Measurements from ENCODE around the gene KRT72.

The KRT72 gene

DNA sequence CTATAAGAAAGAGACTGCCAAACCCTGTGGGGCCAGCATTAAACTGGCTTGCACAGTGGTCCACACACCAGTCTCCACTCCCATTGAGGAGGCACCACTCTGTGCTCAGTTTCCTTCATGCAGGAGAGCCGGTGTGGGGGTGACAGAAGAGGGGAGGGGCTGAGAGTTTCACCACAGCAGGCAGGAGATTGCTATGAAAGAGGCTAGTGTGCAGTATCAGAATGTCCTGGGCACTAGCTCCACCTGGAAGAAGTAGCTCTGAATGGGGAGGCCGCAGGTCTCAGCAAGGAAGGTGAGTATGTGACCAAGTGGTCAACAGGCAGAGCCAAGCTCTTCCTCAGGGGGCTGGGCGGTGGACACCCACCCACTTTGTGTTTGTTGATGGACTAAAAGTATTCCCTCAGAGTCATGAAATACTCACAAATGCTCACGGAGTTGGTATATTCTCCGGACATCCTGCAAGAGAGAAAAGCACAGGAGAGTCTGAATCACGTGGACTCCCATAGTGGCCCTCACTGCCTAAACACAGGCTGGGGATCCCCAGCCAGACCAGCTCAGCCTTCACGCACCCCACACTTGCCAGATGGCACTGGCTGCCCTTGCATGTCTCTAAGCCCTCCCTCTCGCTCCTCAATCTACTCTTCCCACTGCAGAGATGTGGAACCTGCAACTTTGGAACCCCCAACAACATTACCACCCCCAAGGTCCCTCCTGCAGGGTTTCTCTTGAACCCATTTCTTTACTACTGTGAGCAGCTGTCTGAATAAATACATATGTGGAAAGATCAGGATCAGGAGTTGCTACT lies 7.8 kb upstream of the KRT72 start:
- TF ChIP-seq, protein P1, sequence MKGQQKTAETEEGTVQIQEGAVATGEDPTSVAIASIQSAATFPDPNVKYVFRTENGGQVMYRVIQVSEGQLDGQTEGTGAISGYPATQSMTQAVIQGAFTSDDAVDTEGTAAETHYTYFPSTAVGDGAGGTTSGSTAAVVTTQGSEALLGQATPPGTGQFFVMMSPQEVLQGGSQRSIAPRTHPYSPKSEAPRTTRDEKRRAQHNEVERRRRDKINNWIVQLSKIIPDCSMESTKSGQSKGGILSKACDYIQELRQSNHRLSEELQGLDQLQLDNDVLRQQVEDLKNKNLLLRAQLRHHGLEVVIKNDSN (IDR thresholded peaks at IDR 0.05) = no peak
- no peak for TF ChIP-seq TAF1 (IDR thresholded peaks at IDR 0.05; ENCODE audit: low read depth)

DNA sequence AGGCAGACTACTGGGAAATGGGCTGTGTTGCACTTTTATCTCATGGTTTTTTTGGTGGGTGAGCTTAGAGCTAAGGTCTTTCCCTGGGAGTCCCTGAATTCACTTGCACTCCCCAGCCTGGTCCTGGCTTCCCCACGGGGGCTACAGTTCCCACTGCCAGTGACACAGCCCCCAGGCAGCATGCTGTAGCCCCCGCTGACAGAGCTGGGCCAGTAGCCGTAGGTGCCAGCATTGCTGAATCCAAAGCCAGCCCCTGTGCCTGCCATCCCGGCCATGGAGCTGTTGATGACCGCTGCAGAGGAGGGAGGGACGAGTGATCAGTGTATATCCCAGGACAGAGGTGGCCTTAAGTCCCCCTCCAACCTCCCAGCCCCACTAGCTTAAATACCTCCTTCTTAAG lies 6.9 kb upstream of the KRT72 start:
- TF ChIP-seq, protein P2, sequence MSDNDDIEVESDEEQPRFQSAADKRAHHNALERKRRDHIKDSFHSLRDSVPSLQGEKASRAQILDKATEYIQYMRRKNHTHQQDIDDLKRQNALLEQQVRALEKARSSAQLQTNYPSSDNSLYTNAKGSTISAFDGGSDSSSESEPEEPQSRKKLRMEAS (IDR thresholded peaks at IDR 0.05) = no peak
- no peak for TF ChIP-seq CREB1 (IDR thresholded peaks at IDR 0.05; ENCODE audit: low read depth)
- TF ChIP-seq, protein P3, sequence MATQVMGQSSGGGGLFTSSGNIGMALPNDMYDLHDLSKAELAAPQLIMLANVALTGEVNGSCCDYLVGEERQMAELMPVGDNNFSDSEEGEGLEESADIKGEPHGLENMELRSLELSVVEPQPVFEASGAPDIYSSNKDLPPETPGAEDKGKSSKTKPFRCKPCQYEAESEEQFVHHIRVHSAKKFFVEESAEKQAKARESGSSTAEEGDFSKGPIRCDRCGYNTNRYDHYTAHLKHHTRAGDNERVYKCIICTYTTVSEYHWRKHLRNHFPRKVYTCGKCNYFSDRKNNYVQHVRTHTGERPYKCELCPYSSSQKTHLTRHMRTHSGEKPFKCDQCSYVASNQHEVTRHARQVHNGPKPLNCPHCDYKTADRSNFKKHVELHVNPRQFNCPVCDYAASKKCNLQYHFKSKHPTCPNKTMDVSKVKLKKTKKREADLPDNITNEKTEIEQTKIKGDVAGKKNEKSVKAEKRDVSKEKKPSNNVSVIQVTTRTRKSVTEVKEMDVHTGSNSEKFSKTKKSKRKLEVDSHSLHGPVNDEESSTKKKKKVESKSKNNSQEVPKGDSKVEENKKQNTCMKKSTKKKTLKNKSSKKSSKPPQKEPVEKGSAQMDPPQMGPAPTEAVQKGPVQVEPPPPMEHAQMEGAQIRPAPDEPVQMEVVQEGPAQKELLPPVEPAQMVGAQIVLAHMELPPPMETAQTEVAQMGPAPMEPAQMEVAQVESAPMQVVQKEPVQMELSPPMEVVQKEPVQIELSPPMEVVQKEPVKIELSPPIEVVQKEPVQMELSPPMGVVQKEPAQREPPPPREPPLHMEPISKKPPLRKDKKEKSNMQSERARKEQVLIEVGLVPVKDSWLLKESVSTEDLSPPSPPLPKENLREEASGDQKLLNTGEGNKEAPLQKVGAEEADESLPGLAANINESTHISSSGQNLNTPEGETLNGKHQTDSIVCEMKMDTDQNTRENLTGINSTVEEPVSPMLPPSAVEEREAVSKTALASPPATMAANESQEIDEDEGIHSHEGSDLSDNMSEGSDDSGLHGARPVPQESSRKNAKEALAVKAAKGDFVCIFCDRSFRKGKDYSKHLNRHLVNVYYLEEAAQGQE (IDR thresholded peaks at IDR 0.05; ENCODE audit: low read depth) = no peak
- no peak for TF ChIP-seq TAF1 (IDR thresholded peaks at IDR 0.05; ENCODE audit: low read depth)

DNA sequence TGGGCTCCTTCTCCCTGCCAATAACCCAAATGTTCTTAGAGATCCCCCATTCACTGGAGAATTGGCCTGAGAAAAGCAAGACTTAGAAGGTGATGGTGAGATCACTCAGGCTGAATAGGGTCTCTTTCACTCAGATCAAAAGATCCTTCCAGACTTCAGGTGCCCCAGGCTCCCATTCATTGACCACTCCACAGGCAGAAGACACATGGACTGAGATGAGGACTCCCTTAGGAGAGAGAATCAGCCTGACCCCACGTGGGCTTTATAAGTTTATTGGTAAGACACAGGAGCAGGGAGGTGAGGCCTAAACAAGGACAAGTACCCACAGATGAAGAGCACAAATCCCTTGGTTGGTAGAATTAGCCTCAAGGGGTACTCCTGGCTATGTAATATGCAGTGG lies 6.1 kb upstream of the KRT72 start:
- TF ChIP-seq CREB1 (IDR thresholded peaks at IDR 0.05; ENCODE audit: low read depth) = no peak
- TF ChIP-seq, protein P3 (IDR thresholded peaks at IDR 0.05; ENCODE audit: low read depth) = no peak
- TF ChIP-seq TAF1 (IDR thresholded peaks at IDR 0.05; ENCODE audit: low read depth) = no peak

DNA sequence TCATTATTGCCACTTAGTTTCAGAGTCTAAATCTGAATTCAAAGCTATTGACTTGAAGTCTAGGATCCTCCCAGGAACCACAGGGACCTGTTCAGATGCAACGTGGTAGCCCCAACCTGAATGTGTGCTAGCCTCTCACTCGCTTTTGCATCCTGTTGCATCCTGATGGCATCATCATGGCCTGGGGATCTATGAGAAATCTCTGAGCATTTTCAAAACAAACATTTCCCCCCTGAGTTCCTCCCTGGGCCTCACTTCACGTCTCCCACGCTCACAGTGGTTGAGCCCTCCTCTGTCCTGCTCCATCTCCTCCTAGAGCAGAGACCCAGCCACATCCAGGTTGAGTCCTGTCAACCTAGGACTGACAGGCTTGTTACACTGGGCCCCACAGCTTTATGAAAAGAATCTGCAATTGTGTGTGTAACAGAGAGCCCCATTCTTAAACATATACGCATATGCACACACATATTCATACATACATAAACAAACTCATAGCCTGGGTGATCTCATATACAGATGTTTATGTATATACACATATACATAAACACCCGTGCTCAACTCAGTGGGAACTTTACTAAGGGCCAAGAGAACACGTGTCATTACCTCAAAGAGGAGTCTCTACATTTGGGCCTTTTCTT lies 5.4 kb upstream of the KRT72 start:
- TF ChIP-seq FOXM1 (IDR thresholded peaks at IDR 0.05; ENCODE audit: borderline replicate concordance, low read depth) (no peak), CREB1 (IDR thresholded peaks at IDR 0.05; ENCODE audit: low read depth) (no peak), CEBPB (IDR thresholded peaks at IDR 0.05) (no peak), EP300 (IDR thresholded peaks at IDR 0.05; ENCODE audit: borderline replicate concordance) (no peak), TAF1 (IDR thresholded peaks at IDR 0.05; ENCODE audit: low read depth) (no peak), EGR1 (IDR thresholded peaks at IDR 0.05) (no peak), YY1 (IDR thresholded peaks at IDR 0.05; ENCODE audit: low read depth) (no peak), TCF12 (IDR thresholded peaks at IDR 0.05; ENCODE audit: low read depth) (no peak), RAD21 (IDR thresholded peaks at IDR 0.05; ENCODE audit: low read depth) (no peak), NFIC (IDR thresholded peaks at IDR 0.05) (no peak), TEAD4 (IDR thresholded peaks at IDR 0.05) (no peak), ZBTB7A (IDR thresholded peaks at IDR 0.05; ENCODE audit: low read depth) (no peak)
- TF ChIP-seq, protein P1 (IDR thresholded peaks at IDR 0.05) = no peak
- TF ChIP-seq, protein P3 (IDR thresholded peaks at IDR 0.05; ENCODE audit: low read depth) = no peak
- TF ChIP-seq, protein P2 (IDR thresholded peaks at IDR 0.05) = no peak

DNA sequence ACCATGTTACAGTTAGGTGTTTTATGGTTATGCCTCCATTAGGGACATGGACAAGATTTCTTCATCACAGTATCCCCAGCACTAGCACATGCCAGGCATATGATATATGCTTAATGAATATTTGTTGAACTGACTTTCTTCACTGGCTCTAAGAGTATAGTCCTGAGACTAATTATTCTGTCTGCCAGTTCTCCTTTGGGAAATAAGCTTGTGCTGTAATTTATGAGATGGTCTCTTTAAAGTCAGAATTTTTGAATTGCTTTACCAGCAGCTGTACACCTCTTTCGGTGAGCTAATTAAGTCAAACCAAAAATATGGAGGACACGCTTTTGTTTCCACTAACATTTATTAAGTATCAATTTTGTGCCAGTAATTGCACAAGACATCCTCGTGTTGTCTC lies 4.8 kb upstream of the KRT72 start:
- TF ChIP-seq EGR1 (IDR thresholded peaks at IDR 0.05) (no peak), NFIC (IDR thresholded peaks at IDR 0.05) (no peak), YY1 (IDR thresholded peaks at IDR 0.05; ENCODE audit: low read depth) (no peak), TAF1 (IDR thresholded peaks at IDR 0.05; ENCODE audit: low read depth) (no peak), TEAD4 (IDR thresholded peaks at IDR 0.05) (no peak), RAD21 (IDR thresholded peaks at IDR 0.05; ENCODE audit: low read depth) (no peak), CEBPB (IDR thresholded peaks at IDR 0.05) (no peak), TCF12 (IDR thresholded peaks at IDR 0.05; ENCODE audit: low read depth) (no peak)
- TF ChIP-seq, protein P3 (IDR thresholded peaks at IDR 0.05; ENCODE audit: low read depth) = no peak
- TF ChIP-seq, protein P2 (IDR thresholded peaks at IDR 0.05) = no peak
- TF ChIP-seq, protein P1 (IDR thresholded peaks at IDR 0.05) = no peak
